Endometrial microvascular endothelial cells (primary cell): ENCODE results near the gene NAALADL2. TPM values are rescaled to one million over a fixed set of nuclear protein-coding genes. Genes with fewer than 3 reads are reported as not detected.

ENCODE experiments used
- in situ Hi-C: cut with HindIII; loops from 2 replicates; pipeline ENCODE4 v1.10.0; 2017; ENCODE audit warnings: low sequenced_read_pairs, low pct_unique_long_range_greater_than_20kb; ENCODE audit errors: inconsistent ontology term
- total RNA-seq: library from RNA; depleted of rRNA; stranded (reverse); fragments of >200 nt; gene quantifications from one replicate; pipeline ENCODE4 v1.2.3, GENCODE V29; 2015; ENCODE audit errors: inconsistent ontology term

The NAALADL2 gene
- total RNA-seq, 1 donor from 2014 or later, result not detected

DNA sequence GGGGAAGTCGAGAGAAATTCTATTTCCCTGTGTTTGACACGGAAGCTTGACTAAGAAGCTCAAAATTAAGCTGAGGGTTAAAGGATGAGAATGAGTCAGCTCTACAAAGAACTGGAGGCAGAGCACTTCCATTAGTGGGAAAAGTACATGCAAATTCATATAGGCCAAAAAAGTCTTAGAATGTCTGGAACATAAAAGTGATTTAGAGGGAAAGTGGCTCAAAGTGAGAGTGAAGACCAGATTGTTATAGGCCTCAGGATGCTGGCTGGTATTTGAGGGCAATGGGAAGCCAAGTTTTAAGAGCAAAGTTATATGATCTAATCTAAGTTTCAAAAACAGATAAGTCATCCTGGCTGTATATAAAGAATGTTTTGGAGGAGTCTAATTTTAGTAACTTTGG lies 857.3 kb downstream of the NAALADL2 start:
- in situ Hi-C loops, result no loop called here

DNA sequence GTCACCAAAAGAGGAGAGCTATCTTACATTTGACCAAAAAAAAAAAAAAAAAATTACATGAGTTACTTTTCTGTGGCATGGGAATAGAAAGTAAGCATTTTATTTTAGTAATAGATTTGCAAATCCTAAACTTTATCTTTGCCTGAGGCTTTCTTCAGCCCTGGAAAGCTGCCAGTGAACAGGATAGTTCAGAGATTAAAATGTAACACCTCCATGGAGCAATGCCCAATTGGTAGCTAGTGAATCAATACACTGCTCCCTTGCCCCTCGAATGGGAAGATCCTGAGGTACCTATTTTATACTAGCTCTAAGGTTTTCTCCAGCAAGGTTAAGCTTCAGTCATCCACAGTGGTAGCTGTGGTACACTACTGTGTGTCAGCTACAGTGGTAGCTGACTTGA lies 867.1 kb downstream of the NAALADL2 start:
- in situ Hi-C loops, result no loop called here

DNA sequence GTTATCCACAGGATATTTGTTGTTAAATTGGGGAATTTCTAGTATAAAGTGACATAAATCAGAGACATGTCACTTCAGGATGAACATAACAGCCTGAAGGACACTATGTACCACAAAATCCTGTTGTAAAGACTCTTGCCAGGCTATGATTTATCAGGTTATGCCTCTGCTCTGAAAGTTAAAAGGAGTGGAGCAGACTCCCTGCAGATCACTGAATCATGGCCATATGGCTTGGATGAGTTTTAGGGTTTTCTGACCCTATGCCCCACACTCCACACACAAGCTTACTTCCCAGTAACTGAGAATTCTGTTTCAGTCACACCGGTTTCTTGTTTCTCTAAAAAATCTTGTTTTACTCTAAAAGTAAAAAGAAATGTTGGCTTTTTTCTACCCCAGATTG lies 869.4 kb downstream of the NAALADL2 start:
- in situ Hi-C loops, result no loop called here

DNA sequence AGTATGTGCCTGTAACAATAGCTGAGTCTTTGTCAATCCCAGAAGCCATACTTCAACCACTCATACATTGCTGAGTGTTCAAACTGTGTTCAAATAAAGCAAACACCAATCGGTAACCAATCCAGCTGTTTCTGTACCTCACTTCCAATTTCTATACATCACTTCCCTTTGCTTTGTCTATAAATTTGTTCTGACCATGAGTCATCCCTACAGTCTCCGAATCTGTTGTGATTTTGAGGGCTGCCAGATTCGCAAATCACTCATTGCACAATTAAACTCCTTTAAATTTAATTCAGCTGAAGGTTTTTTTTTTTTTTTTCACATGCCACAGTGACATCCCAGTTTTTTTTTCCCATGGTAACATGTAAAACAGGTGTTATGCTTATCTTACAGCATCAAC lies 870.3 kb downstream of the NAALADL2 start:
- in situ Hi-C loops, result no loop called here

- in situ Hi-C loops, result no loop called here
These were observed 872.4 kb downstream of the NAALADL2 start for GRCh38 chr3:175731543-175731942.

GRCh38 chr3:175732017-175732416 lies 872.9 kb downstream of the NAALADL2 start:
- in situ Hi-C loops, result no loop called here

GRCh38 chr3:175735866-175736265 lies 876.7 kb downstream of the NAALADL2 start:
- in situ Hi-C loops, result no loop called here

DNA sequence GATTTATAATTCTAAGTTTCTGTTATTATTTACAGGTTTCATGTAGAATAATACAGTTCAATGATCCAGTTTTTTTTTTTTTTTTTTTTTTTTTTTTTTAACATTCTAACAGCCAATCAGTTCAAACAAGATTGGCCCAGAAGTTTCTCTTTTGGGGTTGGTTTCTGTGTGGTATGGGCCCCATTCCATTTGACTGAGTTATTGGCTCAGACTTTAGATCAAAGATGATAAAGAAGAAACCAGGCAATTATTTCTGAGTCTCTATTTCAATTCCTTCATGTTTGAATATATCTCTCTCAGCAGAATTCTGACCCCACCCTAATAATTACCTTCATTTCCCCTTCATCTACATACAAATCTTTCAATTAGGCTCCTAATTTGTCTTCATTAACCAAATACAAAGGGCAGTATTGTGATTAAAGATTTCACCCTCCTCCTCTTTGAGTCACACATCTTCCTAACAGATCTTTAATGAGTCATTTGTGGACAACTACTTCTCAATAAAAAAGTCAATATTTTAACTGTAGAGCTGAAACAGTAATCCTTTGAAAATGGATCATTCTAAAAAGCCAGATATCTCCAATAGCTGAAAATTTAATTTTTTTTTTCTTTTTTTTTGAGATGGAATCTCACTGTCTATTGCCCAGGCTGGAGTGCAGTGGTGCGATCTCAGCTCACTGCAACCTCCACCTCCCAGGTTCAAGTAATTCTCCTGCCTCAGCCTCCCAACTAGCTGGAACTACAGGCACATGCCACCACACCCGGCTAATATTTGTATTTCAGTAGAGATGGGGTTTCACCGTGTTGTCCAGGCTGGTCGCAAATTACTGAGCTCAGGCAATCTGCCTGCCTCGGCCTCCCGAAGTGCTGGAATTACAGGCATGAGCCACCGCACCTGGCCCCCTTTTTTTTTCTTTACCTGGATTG lies 878.8 kb downstream of the NAALADL2 start:
- in situ Hi-C loops, result no loop called here

DNA sequence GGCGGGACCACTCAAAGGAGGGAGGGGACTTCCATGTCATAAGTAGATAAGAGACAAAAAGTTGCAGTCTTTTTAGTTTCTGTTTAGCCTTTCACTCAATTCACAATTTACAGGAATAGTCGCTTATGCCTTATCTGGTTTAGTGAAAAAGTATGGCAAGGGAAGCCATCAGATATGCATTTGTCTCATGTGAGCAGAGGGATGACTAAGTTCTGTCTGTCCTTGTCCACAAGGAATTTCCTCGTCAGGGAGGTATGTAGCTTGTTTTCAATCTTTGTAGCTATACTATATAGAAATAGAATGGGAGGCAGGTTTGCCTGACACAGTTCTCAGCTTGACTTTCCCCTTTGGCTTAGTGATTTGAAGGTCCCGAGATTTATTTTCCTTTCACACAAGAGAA lies 882.8 kb downstream of the NAALADL2 start:
- in situ Hi-C loops, result no loop called here

- in situ Hi-C loops, result no loop called here
These were observed 884.7 kb downstream of the NAALADL2 start for GRCh38 chr3:175743733-175744400.

DNA sequence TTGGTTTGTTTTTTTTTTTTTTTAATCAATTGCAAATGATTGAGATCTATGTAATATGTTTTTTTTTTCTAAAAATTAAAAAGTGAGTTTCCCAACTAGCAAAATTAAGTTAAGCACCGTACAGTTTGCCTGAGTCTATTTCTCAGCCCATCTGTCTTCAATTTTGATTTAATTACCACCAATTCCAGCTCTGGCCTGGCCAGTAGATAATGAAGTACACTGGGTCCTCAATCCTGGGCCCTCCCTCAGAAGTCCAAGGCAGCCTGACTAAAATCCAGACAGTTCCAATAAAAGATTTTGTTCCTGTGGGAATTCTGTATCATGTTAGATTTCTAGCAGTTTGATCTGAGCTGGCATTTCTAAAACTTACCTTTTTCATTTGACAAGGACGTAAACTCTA lies 887.2 kb downstream of the NAALADL2 start:
- in situ Hi-C loops, result no loop called here

DNA sequence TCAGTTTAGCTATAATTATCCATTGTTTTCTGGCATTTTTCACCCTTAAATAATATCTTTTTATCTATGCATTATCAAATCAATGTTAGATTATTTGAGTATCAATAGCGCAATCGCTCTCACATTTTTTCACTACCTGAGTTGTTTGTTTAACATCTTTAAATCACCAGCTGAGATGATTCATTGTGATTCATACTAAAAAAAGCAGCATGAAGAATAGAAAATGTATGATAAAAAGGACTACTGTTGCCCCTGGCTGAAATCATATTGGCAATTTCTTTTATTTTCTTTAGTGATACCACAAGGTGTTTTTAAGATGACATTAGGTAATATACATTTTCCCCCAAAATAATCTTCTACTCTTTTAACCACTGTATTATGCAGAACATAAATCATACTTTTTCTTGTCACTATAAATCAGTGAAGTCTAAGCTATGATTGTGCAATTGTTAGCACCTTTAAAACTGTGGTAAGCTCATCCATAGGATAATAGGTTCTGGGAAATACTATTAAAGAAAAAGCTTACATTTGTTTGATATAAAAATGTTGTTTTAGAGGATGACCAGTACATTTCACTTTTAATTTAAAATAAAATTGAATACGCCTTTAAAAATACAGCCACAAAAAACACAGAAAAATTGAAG lies 889.1 kb downstream of the NAALADL2 start:
- in situ Hi-C loops, result no loop called here

GRCh38 chr3:175749981-175750380 lies 890.8 kb downstream of the NAALADL2 start:
- in situ Hi-C loops, result no loop called here

GRCh38 chr3:175751089-175751488 lies 892.0 kb downstream of the NAALADL2 start:
- in situ Hi-C loops, result no loop called here

DNA sequence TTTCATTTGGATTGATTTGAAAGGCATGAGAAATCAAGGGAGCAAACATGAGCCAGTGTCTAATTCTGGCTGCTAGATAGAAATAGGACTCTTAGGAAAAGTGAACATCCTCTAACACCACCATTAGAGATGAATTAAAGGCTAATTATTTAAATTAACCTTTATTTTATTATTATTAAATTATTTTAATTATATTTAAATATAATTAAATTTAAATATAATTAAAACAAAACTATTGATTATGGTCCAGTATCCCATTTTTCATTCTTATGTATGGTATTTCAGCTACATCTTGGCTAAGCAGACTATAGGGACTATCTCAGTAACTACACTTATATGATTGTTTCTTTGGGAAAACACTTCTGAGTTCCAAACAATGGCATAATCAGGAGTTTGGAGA lies 904.8 kb downstream of the NAALADL2 start:
- in situ Hi-C loops, result no loop called here

DNA sequence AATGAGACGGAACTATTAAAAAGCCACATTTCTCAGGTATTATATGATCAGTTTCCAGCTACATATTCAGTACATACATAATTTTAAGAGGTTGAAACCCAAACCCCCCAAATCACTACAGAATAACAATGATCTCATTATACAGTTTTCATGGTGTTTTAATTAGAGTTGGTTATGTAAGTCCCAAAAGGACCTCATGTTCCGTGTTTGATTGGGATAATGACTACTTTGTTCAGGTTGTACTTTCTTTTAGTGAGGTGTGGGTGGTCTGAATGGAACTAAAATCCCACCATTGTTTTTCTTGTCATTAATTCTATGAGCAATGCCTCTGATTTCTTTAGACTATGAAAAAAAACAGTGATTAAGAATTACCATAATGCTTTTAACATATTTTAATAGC lies 905.6 kb downstream of the NAALADL2 start:
- in situ Hi-C loops, result no loop called here

- in situ Hi-C loops, result no loop called here
These were observed 911.3 kb downstream of the NAALADL2 start for GRCh38 chr3:175770426-175770825.

DNA sequence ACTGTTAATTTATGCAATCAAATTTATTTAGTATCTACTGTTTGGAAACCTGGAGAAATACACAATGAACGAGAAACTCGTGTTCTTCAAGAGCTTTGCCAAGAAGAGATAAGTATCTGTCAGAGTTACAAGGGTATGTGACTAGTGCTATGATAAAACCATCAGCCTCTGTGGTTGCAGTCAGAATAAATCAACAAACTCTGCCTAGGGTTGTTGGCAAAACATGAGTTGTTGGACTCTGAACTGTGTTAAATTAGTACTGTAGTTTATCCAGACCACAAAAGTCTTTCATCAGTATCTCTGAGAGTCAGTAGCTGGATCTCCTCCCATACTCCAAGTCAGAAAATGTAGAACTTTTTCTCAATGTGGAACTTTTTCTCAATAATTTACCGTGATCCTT lies 918.4 kb downstream of the NAALADL2 start:
- in situ Hi-C loops, result no loop called here

- in situ Hi-C loops, result no loop called here
These were observed 918.8 kb downstream of the NAALADL2 start for GRCh38 chr3:175777965-175778364.

DNA sequence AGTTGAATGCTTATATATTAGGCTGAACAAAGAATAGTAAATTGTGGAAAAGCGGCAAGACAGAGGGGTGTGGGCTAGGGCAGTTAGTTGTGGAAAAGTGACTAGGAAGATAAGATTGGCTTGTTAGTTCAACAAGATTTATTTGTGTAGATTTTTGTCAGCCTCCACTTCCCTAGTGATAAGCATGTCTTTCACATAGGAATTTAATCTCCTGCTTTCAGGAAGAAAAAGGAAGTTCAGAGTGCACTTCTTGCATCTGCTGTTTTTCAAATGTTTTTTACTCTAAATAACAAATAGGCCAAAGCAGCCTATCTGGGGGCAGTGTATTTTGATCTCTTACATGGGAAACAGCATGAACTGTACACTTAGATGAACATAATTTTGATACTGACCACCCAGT lies 919.9 kb downstream of the NAALADL2 start:
- in situ Hi-C loops, result no loop called here
